Mesendoderm (in vitro differentiated cells): Measurements from ENCODE around the gene PCSK1.

Experiments
- DNase-seq: peaks from one replicate; pipeline ENCODE4 v3.0.0; 2013
- H2AK5ac ChIP-seq: 2 replicates; pipeline ENCODE4 v1.6.1; 2013; ENCODE audit warnings: low read length, inconsistent platforms
- H2BK120ac ChIP-seq: 2 replicates; pipeline ENCODE4 v1.6.1; 2013; ENCODE audit warnings: low read depth, mild to moderate bottlenecking, low read length, moderate library complexity, mixed read lengths
- H2BK15ac ChIP-seq: replicated peaks from 2 replicates; pipeline ENCODE4 v1.6.1; 2013; ENCODE audit warnings: low read depth, mild to moderate bottlenecking, moderate library complexity
- H2BK5ac ChIP-seq: 2 replicates; pipeline ENCODE4 v1.6.1; 2013; ENCODE audit warnings: low read length, inconsistent platforms
- H3K18ac ChIP-seq: 2 replicates; pipeline ENCODE4 v1.6.1; 2013; ENCODE audit warnings: mild to moderate bottlenecking, low read length, mixed read lengths
- H3K23ac ChIP-seq: one replicate; pipeline ENCODE4 v1.6.1; 2013; ENCODE audit warnings: low read length
- H3K27ac ChIP-seq: 2 replicates; pipeline ENCODE4 v1.5.1; 2013; ENCODE audit warnings: low read depth, mild to moderate bottlenecking, inconsistent platforms, low read length, moderate library complexity
- H3K27me3 ChIP-seq: 2 replicates; pipeline ENCODE4 v1.6.1; 2013; ENCODE audit warnings: low read length, control low read depth, mild to moderate bottlenecking, inconsistent platforms; ENCODE audit not compliant: insufficient read depth, poor library complexity
- H3K36me3 ChIP-seq: 2 replicates; pipeline ENCODE4 v1.6.1; 2013; ENCODE audit warnings: low read length, inconsistent platforms; ENCODE audit not compliant: control insufficient read depth, insufficient read depth
- H3K4ac ChIP-seq: one replicate; pipeline ENCODE4 v1.6.1; 2013; ENCODE audit warnings: low read depth, mild to moderate bottlenecking, low read length, moderate library complexity
- H3K4me1 ChIP-seq: 2 replicates; pipeline ENCODE4 v1.6.1; 2013; ENCODE audit warnings: low read depth, low read length, inconsistent platforms; ENCODE audit not compliant: control insufficient read depth
- H3K4me2 ChIP-seq: 2 replicates; pipeline ENCODE4 v1.6.1; 2013; ENCODE audit warnings: low read length
- H3K4me3 ChIP-seq: 2 replicates; pipeline ENCODE4 v1.5.1; 2013; ENCODE audit warnings: mild to moderate bottlenecking, low read length
- H3K56ac ChIP-seq: one replicate; pipeline ENCODE4 v1.6.1; 2013; ENCODE audit warnings: low read length
- H3K79me1 ChIP-seq: 2 replicates; pipeline ENCODE4 v1.6.1; 2013; ENCODE audit warnings: low read length, inconsistent platforms
- H3K79me2 ChIP-seq: 2 replicates; pipeline ENCODE4 v1.6.1; 2013; ENCODE audit warnings: mild to moderate bottlenecking, low read length; ENCODE audit not compliant: control insufficient read depth, insufficient read depth
- H3K9ac ChIP-seq: 2 replicates; pipeline ENCODE4 v1.6.1; 2013; ENCODE audit warnings: low read length, inconsistent platforms
- H4K5ac ChIP-seq: one replicate; pipeline ENCODE4 v1.6.1; 2013; ENCODE audit warnings: low read length
- H4K8ac ChIP-seq: one replicate; pipeline ENCODE4 v1.6.1; 2013; ENCODE audit warnings: low read depth, mild to moderate bottlenecking, control low read depth, low read length, moderate library complexity
- WGBS: extraction: QIAGEN DNeasy Blood & Tissue Kit; methylation state at CpG from one replicate; pipeline ENCODE4 v1.1.7; 2013; ENCODE audit warnings: low lambda C conversion rate, missing lambda C conversion rate; ENCODE audit not compliant: insufficient coverage; ENCODE audit errors: extremely low coverage; 5-methylcytosine and 5-hydroxymethylcytosine counted together

The PCSK1 gene

GRCh38 chr5:96455789-96456188, 22.7 kb upstream of the PCSK1 start:
- Histone ChIP-seq H2BK15ac (no peak overlapping the region), H2AK5ac (no peak overlapping the region), H3K27ac (no peak overlapping the region), H3K4me2 (no peak overlapping the region), H3K79me1 (no peaks in the 10 kb centered on the region), H3K4ac (no peak overlapping the region), H3K18ac (no peak overlapping the region), H3K56ac (no peak overlapping the region), H3K4me3 (no peak overlapping the region), H4K8ac (no peak overlapping the region), H3K79me2 (no peaks in the 10 kb centered on the region), H3K9ac (no peak overlapping the region), H3K27me3 (no peaks in the 10 kb centered on the region), H4K5ac (no peak overlapping the region), H3K4me1 (no peaks in the 10 kb centered on the region), H3K23ac (no peak overlapping the region), H2BK5ac (no peak overlapping the region), H3K36me3 (no peaks in the 10 kb centered on the region), H2BK120ac (no peak overlapping the region)
- DNase-seq = no peak
- no CpG with 5 or more reads among the region's 4 CpGs for WGBS

- Histone ChIP-seq H4K5ac (no peak overlapping the region), H2BK120ac (no peak overlapping the region), H3K4me3 (no peak overlapping the region), H3K27me3 (no peaks in the 10 kb centered on the region), H3K4me2 (no peak overlapping the region), H2AK5ac (no peak overlapping the region), H3K4ac (no peak overlapping the region), H3K4me1 (no peaks in the 10 kb centered on the region), H3K79me1 (no peaks in the 10 kb centered on the region), H3K9ac (no peak overlapping the region), H3K23ac (no peak overlapping the region), H3K36me3 (no peaks in the 10 kb centered on the region), H3K18ac (no peak overlapping the region), H3K27ac (no peak overlapping the region), H4K8ac (no peak overlapping the region), H2BK15ac (no peak overlapping the region), H3K56ac (no peak overlapping the region), H2BK5ac (no peak overlapping the region), H3K79me2 (no peaks in the 10 kb centered on the region)
- no peak for DNase-seq
- no CpG with 5 or more reads among the region's 3 CpGs for WGBS
Measured at GRCh38 chr5:96453394-96453793, 20.3 kb upstream of the PCSK1 start.

- no CpG with 5 or more reads among the region's 1 CpG for WGBS
- H2BK15ac ChIP-seq = no peak overlapping the region
- H3K56ac ChIP-seq = no peak overlapping the region
- H3K4me3 ChIP-seq = no peak overlapping the region
- H2AK5ac ChIP-seq = no peak overlapping the region
- DNase-seq = no peak
- no peak overlapping the region for H3K23ac ChIP-seq
- no peak overlapping the region for H2BK5ac ChIP-seq
- no peak overlapping the region for H4K8ac ChIP-seq
- H3K79me1 ChIP-seq = no peaks in the 10 kb centered on the region
- no peak overlapping the region for H3K4me2 ChIP-seq
- no peak overlapping the region for H3K18ac ChIP-seq
- no peaks in the 10 kb centered on the region for H3K4me1 ChIP-seq
- H3K36me3 ChIP-seq = no peaks in the 10 kb centered on the region
- no peaks in the 10 kb centered on the region for H3K79me2 ChIP-seq
- H4K5ac ChIP-seq = no peak overlapping the region
- no peak overlapping the region for H3K9ac ChIP-seq
- H3K27me3 ChIP-seq = no peaks in the 10 kb centered on the region
- no peak overlapping the region for H2BK120ac ChIP-seq
- H3K27ac ChIP-seq = no peak overlapping the region
- no peak overlapping the region for H3K4ac ChIP-seq
Measured at GRCh38 chr5:96447949-96448348, 14.9 kb upstream of the PCSK1 start.

GRCh38 chr5:96440185-96440538, 7.1 kb upstream of the PCSK1 start:
- no peak for DNase-seq
- Histone ChIP-seq H2AK5ac (no peak overlapping the region), H4K8ac (no peak overlapping the region), H2BK15ac (no peak overlapping the region), H3K27me3 (no peaks in the 10 kb centered on the region), H3K56ac (no peak overlapping the region), H3K4ac (no peak overlapping the region), H3K27ac (no peak overlapping the region), H3K79me1 (no peaks in the 10 kb centered on the region), H3K9ac (no peak overlapping the region), H4K5ac (no peak overlapping the region), H3K18ac (no peak overlapping the region), H3K23ac (no peak overlapping the region), H3K79me2 (no peaks in the 10 kb centered on the region), H3K36me3 (no peaks in the 10 kb centered on the region), H3K4me2 (no peak overlapping the region), H3K4me3 (no peak overlapping the region), H2BK5ac (no peak overlapping the region), H3K4me1 (no peaks in the 10 kb centered on the region), H2BK120ac (no peak overlapping the region)
- WGBS = no CpG with 5 or more reads among the region's 2 CpGs

GRCh38 chr5:96439477-96440184, 6.6 kb upstream of the PCSK1 start:
- Histone ChIP-seq H2BK15ac (no peak overlapping the region), H4K5ac (no peak overlapping the region), H3K27me3 (no peaks in the 10 kb centered on the region), H3K9ac (no peak overlapping the region), H3K79me2 (no peaks in the 10 kb centered on the region), H3K27ac (no peak overlapping the region), H3K56ac (no peak overlapping the region), H3K4ac (no peak overlapping the region), H2BK120ac (no peak overlapping the region), H3K4me3 (no peak overlapping the region), H3K36me3 (no peaks in the 10 kb centered on the region), H2AK5ac (no peak overlapping the region), H3K18ac (no peak overlapping the region), H3K4me2 (no peak overlapping the region), H4K8ac (no peak overlapping the region), H3K4me1 (no peaks in the 10 kb centered on the region), H3K79me1 (no peaks in the 10 kb centered on the region), H3K23ac (no peak overlapping the region), H2BK5ac (no peak overlapping the region)
- no peak for DNase-seq
- no CpG with 5 or more reads among the region's 3 CpGs for WGBS

GRCh38 chr5:96434201-96434645, 1.2 kb upstream of the PCSK1 start:
- Histone ChIP-seq H3K79me2 (no peaks in the 10 kb centered on the region), H3K27ac (no peak overlapping the region), H2BK120ac (no peak overlapping the region), H3K4me3 (no peak overlapping the region), H3K23ac (no peak overlapping the region), H3K36me3 (no peaks in the 10 kb centered on the region), H4K8ac (no peak overlapping the region), H3K9ac (no peak overlapping the region), H2BK15ac (no peak overlapping the region), H3K18ac (no peak overlapping the region), H3K27me3 (peaks cover 6% of the 10 kb centered on the region), H2BK5ac (no peak overlapping the region), H3K79me1 (no peaks in the 10 kb centered on the region), H2AK5ac (no peak overlapping the region), H3K56ac (no peak overlapping the region), H3K4ac (no peak overlapping the region), H3K4me1 (no peaks in the 10 kb centered on the region), H3K4me2 (no peak overlapping the region), H4K5ac (no peak overlapping the region)
- DNase-seq = peak; percentile 91
- WGBS = no CpG with 5 or more reads among the region's 11 CpGs
